Measurements from ENCODE around the gene BANP.

Gene BANP

DNA sequence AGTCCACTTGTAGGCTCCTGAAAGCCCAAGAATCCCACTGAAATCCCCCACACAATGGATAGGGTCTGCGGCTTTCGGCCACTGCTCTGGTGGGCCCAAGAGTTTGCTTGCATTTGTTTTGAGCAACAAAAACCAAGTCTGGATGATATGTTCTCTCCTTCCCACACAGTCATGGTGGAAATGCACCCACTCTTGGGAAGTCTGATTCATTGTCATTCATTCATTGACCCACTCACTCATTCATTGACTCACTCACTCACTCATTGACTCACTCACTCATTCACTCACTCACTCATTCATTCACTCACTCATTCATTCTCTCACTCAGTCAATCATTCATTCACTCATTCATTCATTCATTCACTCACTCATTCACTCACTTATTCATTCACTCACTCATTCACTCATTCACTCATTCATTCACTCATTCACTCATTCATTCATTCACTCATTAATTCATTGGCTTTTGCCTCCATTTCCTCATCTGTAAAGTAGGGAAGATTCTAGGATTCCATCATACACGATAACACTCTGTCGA, 12.8 kb upstream of the BANP start:
- H3K4me3 ChIP-seq (ENCODE audit: low read length): no peak overlapping the region
- H3K9me3 ChIP-seq (ENCODE audit: control insufficient read depth, insufficient read depth, low read length): no peaks in the 10 kb centered on the region
- H3K27ac ChIP-seq (ENCODE audit: low read length): no peak overlapping the region
- no peaks in the 10 kb centered on the region for H3K4me1 ChIP-seq (ENCODE audit: control insufficient read depth, insufficient read depth, low read length)
- no peaks in the 10 kb centered on the region for H3K36me3 ChIP-seq (ENCODE audit: control insufficient read depth, insufficient read depth, low read length)
- H3K27me3 ChIP-seq (ENCODE audit: control insufficient read depth, insufficient read depth, low read length): no peaks in the 10 kb centered on the region
- no peak for DNase-seq (ENCODE audit: low read depth, low spot score)
- WGBS (ENCODE audit: insufficient coverage, insufficient read length): no CpG with 5 or more reads among the region's 4 CpGs

DNA sequence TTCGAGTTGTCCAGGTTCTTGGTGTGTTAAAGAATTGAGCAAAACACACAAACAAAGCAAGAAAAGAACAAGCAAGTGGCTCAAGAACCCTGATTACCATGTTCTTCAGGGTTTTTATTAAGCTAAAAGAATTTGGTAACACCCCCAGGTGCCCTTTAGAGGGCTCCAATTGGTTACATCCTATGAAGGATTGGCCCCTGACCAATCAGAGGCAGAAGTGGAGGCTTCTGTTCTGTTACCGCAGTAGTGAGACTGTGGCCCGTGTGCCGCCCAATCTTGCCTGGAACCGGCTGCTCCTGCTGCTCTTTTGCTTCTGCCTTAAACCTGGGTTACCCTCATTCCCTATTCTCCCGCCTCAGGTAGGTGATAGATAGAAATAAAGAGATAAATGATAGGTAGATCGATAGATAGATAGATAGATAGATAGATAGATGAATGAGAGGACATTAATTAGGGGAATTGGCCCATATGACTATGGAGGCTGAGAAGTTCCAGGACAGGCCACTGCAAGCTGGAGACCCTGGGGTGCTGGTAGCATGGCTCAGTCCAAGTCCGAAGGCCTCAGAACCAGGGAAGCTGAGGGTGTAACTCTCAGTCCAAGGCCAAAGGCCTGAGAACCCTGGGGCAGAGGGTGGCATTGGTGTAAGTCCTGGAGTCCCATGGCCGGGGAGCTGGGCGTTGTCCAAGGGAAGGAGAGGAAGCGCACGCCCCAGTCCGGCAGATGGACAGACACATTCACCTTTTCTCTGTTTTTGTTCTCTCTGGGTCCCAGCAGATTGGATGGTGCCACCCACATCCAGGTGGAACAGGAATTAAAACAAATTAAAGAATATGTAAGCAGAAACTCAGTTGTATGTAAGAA, 11.4 kb upstream of the BANP start:
- Histone ChIP-seq H3K4me1 (ENCODE audit: control insufficient read depth, insufficient read depth, low read length) (no peaks in the 10 kb centered on the region), H3K9me3 (ENCODE audit: control insufficient read depth, insufficient read depth, low read length) (no peaks in the 10 kb centered on the region), H3K27ac (ENCODE audit: low read length) (no peak overlapping the region), H3K4me3 (ENCODE audit: low read length) (no peak overlapping the region), H3K27me3 (ENCODE audit: control insufficient read depth, insufficient read depth, low read length) (no peaks in the 10 kb centered on the region), H3K36me3 (ENCODE audit: control insufficient read depth, insufficient read depth, low read length) (no peaks in the 10 kb centered on the region)
- no peak for DNase-seq (ENCODE audit: low read depth, low spot score)
- 100% methylated on average over 1 of the region's 13 CpGs for whole genome bisulfite sequencing (ENCODE audit: insufficient coverage, insufficient read length)

DNA sequence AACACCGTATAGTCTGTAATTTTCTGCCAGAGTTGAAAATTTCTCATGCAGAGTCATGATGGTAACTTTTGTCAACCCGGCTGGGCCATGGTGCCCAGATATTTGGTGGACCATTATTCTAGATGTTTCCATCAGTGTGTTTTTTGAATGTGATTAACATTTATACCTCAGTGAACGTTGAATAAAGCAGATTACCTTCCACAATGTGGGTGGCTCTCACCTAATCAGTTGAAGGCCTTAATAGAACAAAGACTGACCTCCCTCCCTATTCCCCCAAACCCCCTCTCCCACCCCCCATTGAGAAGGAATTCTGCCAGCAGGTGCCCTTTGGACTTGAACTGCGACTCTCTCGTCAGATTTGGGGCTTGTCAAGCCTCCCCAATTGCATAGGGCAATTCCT, 8.6 kb upstream of the BANP start:
- H3K27me3 ChIP-seq (ENCODE audit: control insufficient read depth, insufficient read depth, low read length): no peaks in the 10 kb centered on the region
- DNase-seq (ENCODE audit: low read depth, low spot score): no peak
- H3K36me3 ChIP-seq (ENCODE audit: control insufficient read depth, insufficient read depth, low read length): no peaks in the 10 kb centered on the region
- peaks cover 6% of the 10 kb centered on the region; the same call in 1 of the 2 replicates for H3K4me1 ChIP-seq (ENCODE audit: control insufficient read depth, insufficient read depth, low read length)
- H3K9me3 ChIP-seq (ENCODE audit: control insufficient read depth, insufficient read depth, low read length): no peaks in the 10 kb centered on the region
- H3K27ac ChIP-seq (ENCODE audit: low read length): no peak overlapping the region
- no CpG with 5 or more reads among the region's 5 CpGs for WGBS (ENCODE audit: insufficient coverage, insufficient read length)
- H3K4me3 ChIP-seq (ENCODE audit: low read length): no peak overlapping the region

DNA sequence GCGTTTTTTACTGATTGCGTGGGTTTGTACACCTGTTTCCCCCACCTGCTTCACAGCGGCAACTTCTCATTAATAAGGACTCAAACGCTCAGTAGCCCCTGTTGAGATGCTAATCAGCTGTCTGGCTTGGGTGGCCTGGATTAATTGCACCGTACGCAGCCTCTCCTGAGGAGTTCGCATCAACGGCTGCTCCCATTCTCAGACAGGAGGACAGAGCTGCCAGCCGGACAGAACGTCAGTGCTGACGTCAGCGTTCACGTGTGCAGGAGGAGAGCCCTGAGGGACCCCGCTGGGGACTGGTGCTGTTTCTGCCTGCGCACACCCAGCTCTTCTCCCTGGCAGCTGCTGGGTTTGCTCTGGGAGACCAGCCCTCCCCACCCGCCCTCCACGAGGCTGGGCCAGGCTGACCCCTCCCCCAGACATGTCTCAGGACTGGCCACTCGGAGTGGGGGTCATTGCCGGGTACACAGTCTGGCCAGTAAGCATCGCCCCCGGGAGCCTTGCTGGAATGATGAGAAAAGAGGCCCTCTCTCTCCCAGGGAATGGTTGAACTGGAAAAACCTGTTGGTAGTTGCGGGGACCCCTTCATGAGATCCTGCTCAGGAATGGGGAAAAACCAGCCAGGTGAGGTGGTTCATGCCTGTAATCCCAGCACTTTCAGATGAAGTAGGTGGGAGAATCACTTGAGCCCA, 5.7 kb upstream of the BANP start:
- Histone ChIP-seq H3K4me1 (ENCODE audit: control insufficient read depth, insufficient read depth, low read length) (peaks cover 6% of the 10 kb centered on the region; the same call in 1 of the 2 replicates), H3K4me3 (ENCODE audit: low read length) (no peak overlapping the region), H3K27me3 (ENCODE audit: control insufficient read depth, insufficient read depth, low read length) (no peaks in the 10 kb centered on the region), H3K9me3 (ENCODE audit: control insufficient read depth, insufficient read depth, low read length) (no peaks in the 10 kb centered on the region), H3K36me3 (ENCODE audit: control insufficient read depth, insufficient read depth, low read length) (no peaks in the 10 kb centered on the region), H3K27ac (ENCODE audit: low read length) (no peak overlapping the region)
- DNase-seq (ENCODE audit: low read depth, low spot score): no peak
- WGBS (ENCODE audit: insufficient coverage, insufficient read length): no CpG with 5 or more reads among the region's 22 CpGs

DNA sequence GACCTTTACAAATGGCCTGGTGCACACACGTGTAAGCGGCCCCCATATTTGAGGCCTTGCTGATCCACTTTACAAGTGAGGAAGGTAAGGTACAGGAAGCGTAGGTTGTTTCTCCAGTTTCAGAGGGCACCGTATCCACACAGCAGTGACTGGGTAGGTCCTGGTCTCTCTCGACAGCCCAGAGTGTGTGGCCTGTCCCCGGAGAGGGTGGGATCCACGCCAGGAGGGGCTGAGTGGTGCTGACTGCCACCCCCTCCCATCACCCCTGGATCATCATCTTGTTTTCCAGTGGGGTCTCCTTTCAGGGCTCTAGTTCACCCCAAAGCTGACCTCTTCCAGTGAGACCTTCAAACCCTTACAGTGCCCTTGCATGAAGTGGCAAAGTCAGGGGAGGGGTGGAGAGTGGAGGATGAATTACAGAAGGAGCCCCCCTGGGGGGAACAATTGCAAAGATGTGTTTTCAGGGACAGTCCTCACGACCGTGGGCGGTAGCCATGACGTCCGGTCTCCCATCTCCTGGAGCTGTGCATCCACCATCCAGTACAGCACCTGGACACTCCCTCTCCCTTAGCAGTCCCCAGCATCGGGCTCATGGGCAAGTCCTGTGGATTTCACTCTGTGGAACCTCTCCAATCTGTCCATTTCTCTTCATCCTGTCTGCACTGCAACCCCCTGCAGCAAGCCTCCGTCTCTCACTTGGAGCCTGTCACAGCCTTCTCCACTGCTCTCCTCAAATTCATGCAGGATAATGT, 4.5 kb upstream of the BANP start:
- Histone ChIP-seq H3K36me3 (ENCODE audit: control insufficient read depth, insufficient read depth, low read length) (no peaks in the 10 kb centered on the region), H3K4me3 (ENCODE audit: low read length) (no peak overlapping the region), H3K4me1 (ENCODE audit: control insufficient read depth, insufficient read depth, low read length) (peaks cover 6% of the 10 kb centered on the region; the same call in 1 of the 2 replicates), H3K9me3 (ENCODE audit: control insufficient read depth, insufficient read depth, low read length) (no peaks in the 10 kb centered on the region), H3K27ac (ENCODE audit: low read length) (no peak overlapping the region), H3K27me3 (ENCODE audit: control insufficient read depth, insufficient read depth, low read length) (no peaks in the 10 kb centered on the region)
- no CpG with 5 or more reads among the region's 14 CpGs for WGBS (ENCODE audit: insufficient coverage, insufficient read length)
- no peak for DNase-seq (ENCODE audit: low read depth, low spot score)

DNA sequence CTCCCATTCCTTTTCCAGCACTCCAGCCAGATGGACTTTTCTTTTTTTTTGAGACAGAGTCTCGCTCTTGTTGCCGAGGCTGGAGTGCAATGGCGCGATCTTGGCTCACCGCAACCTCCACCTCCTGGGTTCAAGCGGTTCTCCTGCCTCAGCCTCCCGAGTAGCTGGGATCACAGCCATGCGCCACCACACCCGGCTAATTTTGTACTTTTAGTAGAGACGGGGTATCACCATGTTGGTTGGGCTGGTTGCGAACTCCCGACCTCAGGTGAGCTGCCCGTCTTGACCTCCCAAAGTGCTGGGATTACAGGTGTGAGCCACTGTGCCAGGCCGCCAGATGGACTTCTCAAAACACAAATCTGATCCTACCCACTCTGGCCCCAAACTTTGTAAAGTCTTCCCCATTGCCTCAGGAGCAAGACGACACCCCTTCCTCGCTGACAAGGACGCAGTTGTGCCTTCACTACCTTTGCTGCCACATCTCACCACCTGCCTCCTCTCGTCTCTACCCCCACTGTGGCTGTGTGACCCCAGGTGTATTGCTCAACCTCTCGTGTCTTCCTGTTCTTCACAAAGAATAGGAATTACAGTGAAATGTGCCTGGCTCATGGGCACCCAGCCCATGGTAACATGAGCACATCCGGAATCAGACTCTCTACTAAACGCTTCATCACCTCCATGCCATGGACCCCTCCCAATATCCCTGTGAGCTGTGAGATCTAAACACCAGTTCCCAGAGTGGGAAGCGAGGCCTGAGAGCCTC, 3.7 kb upstream of the BANP start:
- no peak overlapping the region for H3K4me3 ChIP-seq (ENCODE audit: low read length)
- no peaks in the 10 kb centered on the region for H3K9me3 ChIP-seq (ENCODE audit: control insufficient read depth, insufficient read depth, low read length)
- no peak for DNase-seq (ENCODE audit: low read depth, low spot score)
- no peaks in the 10 kb centered on the region for H3K27me3 ChIP-seq (ENCODE audit: control insufficient read depth, insufficient read depth, low read length)
- WGBS (ENCODE audit: insufficient coverage, insufficient read length): no CpG with 5 or more reads among the region's 22 CpGs
- peaks cover 6% of the 10 kb centered on the region; the same call in 1 of the 2 replicates for H3K4me1 ChIP-seq (ENCODE audit: control insufficient read depth, insufficient read depth, low read length)
- H3K36me3 ChIP-seq (ENCODE audit: control insufficient read depth, insufficient read depth, low read length): no peaks in the 10 kb centered on the region
- no peak overlapping the region for H3K27ac ChIP-seq (ENCODE audit: low read length)

DNA sequence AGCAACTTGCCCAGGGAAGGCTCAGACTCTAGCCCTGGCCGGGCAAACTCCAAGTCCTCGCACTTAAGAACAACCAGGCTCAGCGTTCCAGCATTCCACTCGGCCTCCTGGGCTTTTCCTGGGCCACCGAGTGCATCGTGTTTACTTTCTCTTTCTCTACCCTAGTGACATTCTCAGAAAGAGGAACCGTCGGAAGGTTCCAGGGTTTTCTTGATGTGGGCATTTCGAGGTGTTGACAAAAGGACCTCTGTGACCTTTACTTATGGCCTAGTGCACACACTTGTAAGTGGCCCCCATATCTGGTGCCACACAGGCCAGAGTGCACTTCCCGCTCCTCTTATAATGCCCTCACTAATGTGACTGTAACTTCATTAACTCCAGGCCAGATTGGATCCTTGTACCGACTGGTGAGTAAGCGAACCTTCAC, 3.1 kb upstream of the BANP start:
- no CpG with 5 or more reads among the region's 12 CpGs for WGBS (ENCODE audit: insufficient coverage, insufficient read length)
- no peak overlapping the region for H3K27ac ChIP-seq (ENCODE audit: low read length)
- H3K4me1 ChIP-seq (ENCODE audit: control insufficient read depth, insufficient read depth, low read length): peaks cover 6% of the 10 kb centered on the region; the same call in 1 of the 2 replicates
- no peak overlapping the region for H3K4me3 ChIP-seq (ENCODE audit: low read length)
- H3K9me3 ChIP-seq (ENCODE audit: control insufficient read depth, insufficient read depth, low read length): no peaks in the 10 kb centered on the region
- H3K36me3 ChIP-seq (ENCODE audit: control insufficient read depth, insufficient read depth, low read length): no peaks in the 10 kb centered on the region
- DNase-seq (ENCODE audit: low read depth, low spot score): no peak
- H3K27me3 ChIP-seq (ENCODE audit: control insufficient read depth, insufficient read depth, low read length): no peaks in the 10 kb centered on the region

DNA sequence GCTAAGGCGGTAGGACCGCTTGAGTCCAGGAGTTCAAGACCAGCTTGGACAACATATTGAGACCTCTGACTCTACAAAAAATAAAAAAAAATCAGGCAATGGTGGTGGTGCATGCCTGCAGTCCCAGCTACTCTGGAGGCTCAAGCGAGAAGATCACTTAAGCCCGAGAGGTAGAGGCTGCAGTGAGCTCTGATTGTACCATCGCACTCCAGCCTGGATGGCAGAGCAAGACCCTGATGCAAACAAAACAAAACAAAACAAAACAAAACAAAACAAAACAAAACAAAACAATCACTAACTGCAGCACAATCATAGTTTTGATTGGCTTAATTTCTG, 2.5 kb upstream of the BANP start:
- Histone ChIP-seq H3K36me3 (ENCODE audit: control insufficient read depth, insufficient read depth, low read length) (no peaks in the 10 kb centered on the region), H3K27me3 (ENCODE audit: control insufficient read depth, insufficient read depth, low read length) (no peaks in the 10 kb centered on the region), H3K4me1 (ENCODE audit: control insufficient read depth, insufficient read depth, low read length) (peaks cover 6% of the 10 kb centered on the region; the same call in 1 of the 2 replicates), H3K4me3 (ENCODE audit: low read length) (no peak overlapping the region), H3K27ac (ENCODE audit: low read length) (no peak overlapping the region), H3K9me3 (ENCODE audit: control insufficient read depth, insufficient read depth, low read length) (no peaks in the 10 kb centered on the region)
- no peak for DNase-seq (ENCODE audit: low read depth, low spot score)
- WGBS (ENCODE audit: insufficient coverage, insufficient read length): no CpG with 5 or more reads among the region's 5 CpGs

DNA sequence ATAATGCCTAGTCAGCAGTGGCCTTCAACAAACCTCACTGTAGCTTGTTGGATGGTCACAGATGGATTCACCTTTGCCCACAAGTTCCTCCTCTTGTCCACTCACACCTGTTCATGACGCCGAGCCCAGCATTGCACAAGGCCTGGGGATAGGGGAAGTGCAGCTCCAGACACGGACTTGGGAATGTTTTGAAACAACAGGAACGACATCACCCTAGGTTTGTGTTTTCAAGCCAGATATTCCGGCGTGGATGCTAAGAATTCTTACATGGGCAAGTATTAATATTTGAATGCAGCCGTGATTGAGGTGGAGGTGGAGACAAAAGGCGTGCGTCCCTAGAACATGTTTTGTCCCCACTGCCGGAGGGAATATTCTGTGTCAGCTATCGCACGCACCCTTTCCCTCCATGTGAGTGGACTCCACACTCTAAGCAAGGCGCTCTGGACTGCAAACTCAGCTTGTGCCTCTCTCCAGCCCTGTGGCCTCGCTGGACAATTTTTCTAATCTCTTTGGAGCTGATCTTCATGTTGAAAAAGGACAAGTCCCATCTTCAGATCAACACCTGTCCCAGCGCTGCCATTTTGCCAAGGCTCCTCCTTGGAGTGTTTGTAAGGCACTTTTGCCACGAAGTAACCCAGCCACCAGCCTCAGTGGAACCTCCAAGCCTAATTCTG, 2.0 kb upstream of the BANP start:
- peaks cover 6% of the 10 kb centered on the region; the same call in 1 of the 2 replicates for H3K4me1 ChIP-seq (ENCODE audit: control insufficient read depth, insufficient read depth, low read length)
- H3K27ac ChIP-seq (ENCODE audit: low read length): no peak overlapping the region
- no peaks in the 10 kb centered on the region for H3K27me3 ChIP-seq (ENCODE audit: control insufficient read depth, insufficient read depth, low read length)
- WGBS (ENCODE audit: insufficient coverage, insufficient read length): no CpG with 5 or more reads among the region's 16 CpGs
- no peak overlapping the region for H3K4me3 ChIP-seq (ENCODE audit: low read length)
- H3K36me3 ChIP-seq (ENCODE audit: control insufficient read depth, insufficient read depth, low read length): no peaks in the 10 kb centered on the region
- no peak for DNase-seq (ENCODE audit: low read depth, low spot score)
- H3K9me3 ChIP-seq (ENCODE audit: control insufficient read depth, insufficient read depth, low read length): no peaks in the 10 kb centered on the region

All from iPS DF 6.9 (cell line).